Common myeloid progenitor, CD34-positive (primary cell): Measurements from ENCODE around the gene WDR82.

Experiments used
- CTCF ChIA-PET: fragments of 350-600 bp; sonication (Branson Sonifier 250); formaldehyde crosslinking; loops from one replicate; lab custom pipeline; 2021; ENCODE audit warnings: antibody characterized with exemption; lab: Charles Lee
- POLR2A ChIA-PET: fragments of 350-600 bp; sonication (Branson Sonifier 250); formaldehyde crosslinking; loops from one replicate; lab custom pipeline; 2021; ENCODE audit warnings: antibody characterized with exemption; lab: Charles Lee
- DNase-seq, 3 donors: peaks; one replicate each; pipeline versions ENCODE4 v3.0.0 to v3.0.0-alpha.2; 2013
- H3K27ac ChIP-seq, 2 experiments: 1 replicate in 1 of 2; 2 replicates in 1 of 2; pipeline ENCODE4 v1.7.0; 2013; ENCODE audit warnings: inconsistent platforms in 2 of 2, low read length in 2 of 2, mild to moderate bottlenecking in 2 of 2, low read depth in 1 of 2, moderate library complexity in 1 of 2; ENCODE audit not compliant: severe bottlenecking in 2 of 2, insufficient read depth in 1 of 2, poor library complexity in 1 of 2
- H3K27me3 ChIP-seq, 5 experiments: replicated peaks in 2 of 5; 1 replicate in 3 of 5; 2 replicates in 2 of 5; pipeline versions ENCODE4 v1.6.1 to v1.7.0; 2013; ENCODE audit warnings: low read length in 4 of 5, mild to moderate bottlenecking in 2 of 5, moderate library complexity in 2 of 5, inconsistent platforms in 1 of 5; ENCODE audit not compliant: insufficient read depth in 5 of 5, control insufficient read depth in 4 of 5
- H3K36me3 ChIP-seq, 4 experiments: 1 replicate in 2 of 4; 2 replicates in 2 of 4; pipeline versions ENCODE4 v1.6.1 to v1.7.0; 2013; ENCODE audit warnings: low read length in 3 of 4, control low read depth in 1 of 4, mild to moderate bottlenecking in 1 of 4; ENCODE audit not compliant: control insufficient read depth in 4 of 4, insufficient read depth in 4 of 4
- H3K4me1 ChIP-seq, 4 experiments: 1 replicate in 3 of 4; 2 replicates in 1 of 4; pipeline versions ENCODE4 v1.6.1 to v1.7.1; 2013; ENCODE audit warnings: low read length in 3 of 4, mild to moderate bottlenecking in 3 of 4, control low read depth in 1 of 4, inconsistent platforms in 1 of 4, moderate library complexity in 1 of 4; ENCODE audit not compliant: control insufficient read depth in 4 of 4, insufficient read depth in 4 of 4; ENCODE audit errors: control extremely low read depth in 1 of 4
- H3K4me3 ChIP-seq, 7 experiments: 1 replicate in 4 of 7; 2 replicates in 3 of 7; pipeline versions ENCODE4 v1.5.1 to v1.7.0; 2013; ENCODE audit warnings: mild to moderate bottlenecking in 7 of 7, low read length in 6 of 7, moderate library complexity in 6 of 7, inconsistent platforms in 2 of 7, low read depth in 2 of 7, control low read depth in 1 of 7; ENCODE audit not compliant: insufficient read depth in 4 of 7, control insufficient read depth in 1 of 7; ENCODE audit errors: extremely low read depth in 1 of 7
- H3K9me3 ChIP-seq, 5 experiments: 1 replicate in 4 of 5; 2 replicates in 1 of 5; pipeline versions ENCODE4 v1.6.1 to v1.7.1; 2013; ENCODE audit warnings: low read length in 4 of 5, mild to moderate bottlenecking in 2 of 5, inconsistent platforms in 1 of 5, low read depth in 1 of 5, moderate library complexity in 1 of 5; ENCODE audit not compliant: control insufficient read depth in 4 of 5, insufficient read depth in 2 of 5; ENCODE audit errors: control extremely low read depth in 1 of 5
- WGBS: methylation state at CpG from one replicate; pipeline ENCODE4 v1.1.5; 2013; ENCODE audit not compliant: insufficient coverage; 5-methylcytosine and 5-hydroxymethylcytosine counted together

The WDR82 gene

DNA sequence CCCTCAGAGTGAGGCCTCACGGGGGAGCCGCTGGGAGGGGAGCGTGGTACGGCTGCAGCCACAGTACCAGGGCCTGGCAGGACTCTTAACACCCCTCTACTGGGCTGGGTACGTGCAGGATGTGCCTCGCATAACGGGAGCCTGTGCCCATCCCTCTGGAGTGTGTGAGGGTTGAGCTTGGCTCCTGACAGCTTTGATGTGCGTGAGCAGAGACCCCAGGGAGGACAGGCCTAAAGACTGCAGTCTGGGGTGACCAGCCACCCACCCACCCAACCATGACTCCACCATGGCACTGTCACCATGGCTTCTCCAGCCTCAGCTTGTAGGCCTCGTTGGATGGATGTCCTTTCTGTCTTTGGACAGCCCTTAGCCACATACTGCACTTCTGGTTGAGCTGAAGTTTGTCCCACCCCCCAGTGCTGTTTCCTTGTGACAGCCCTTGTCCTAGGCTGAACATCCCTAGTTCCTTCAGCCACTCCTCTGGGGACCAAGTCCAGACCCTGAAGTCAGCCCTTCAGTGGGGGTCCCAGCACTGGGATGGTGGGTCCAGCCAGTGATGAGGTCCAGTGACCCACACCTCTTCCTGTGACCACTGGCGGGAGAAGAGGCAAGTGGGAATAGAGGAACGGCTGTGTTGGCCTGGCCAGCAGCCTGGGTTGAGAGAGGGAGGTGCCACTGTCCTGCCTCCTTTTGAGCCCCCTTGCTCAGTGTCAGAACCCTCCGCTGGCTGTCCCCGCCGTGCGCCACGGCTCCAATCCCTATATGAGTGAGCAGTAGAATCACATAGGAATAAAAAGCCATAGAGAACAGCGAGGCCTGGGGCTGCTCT lies 15.3 kb upstream of the WDR82 start:
- Histone ChIP-seq H3K27ac (no peak overlapping the region), H3K27me3 (no peaks in the 10 kb centered on the region), H3K9me3 (no peaks in the 10 kb centered on the region), H3K4me3 (no peak overlapping the region), H3K4me1 (peaks cover 5 to 45% (median 30%) of the 10 kb centered on the region in 4 experiments), H3K36me3 (peaks cover 9 to 36% (median 25%) of the 10 kb centered on the region in 4 experiments)
- ChIA-PET CTCF (interaction anchor here (8.4 to 21.1 kb wide), 2 partner anchors 40 to 71 kb away, joined by 65 to 471 read pairs; partner anchors contain the start of gene TLR9), POLR2A (no interaction called here)
- WGBS = 95% methylated on average over 11 of the region's 17 CpGs
- no peak for DNase-seq

DNA sequence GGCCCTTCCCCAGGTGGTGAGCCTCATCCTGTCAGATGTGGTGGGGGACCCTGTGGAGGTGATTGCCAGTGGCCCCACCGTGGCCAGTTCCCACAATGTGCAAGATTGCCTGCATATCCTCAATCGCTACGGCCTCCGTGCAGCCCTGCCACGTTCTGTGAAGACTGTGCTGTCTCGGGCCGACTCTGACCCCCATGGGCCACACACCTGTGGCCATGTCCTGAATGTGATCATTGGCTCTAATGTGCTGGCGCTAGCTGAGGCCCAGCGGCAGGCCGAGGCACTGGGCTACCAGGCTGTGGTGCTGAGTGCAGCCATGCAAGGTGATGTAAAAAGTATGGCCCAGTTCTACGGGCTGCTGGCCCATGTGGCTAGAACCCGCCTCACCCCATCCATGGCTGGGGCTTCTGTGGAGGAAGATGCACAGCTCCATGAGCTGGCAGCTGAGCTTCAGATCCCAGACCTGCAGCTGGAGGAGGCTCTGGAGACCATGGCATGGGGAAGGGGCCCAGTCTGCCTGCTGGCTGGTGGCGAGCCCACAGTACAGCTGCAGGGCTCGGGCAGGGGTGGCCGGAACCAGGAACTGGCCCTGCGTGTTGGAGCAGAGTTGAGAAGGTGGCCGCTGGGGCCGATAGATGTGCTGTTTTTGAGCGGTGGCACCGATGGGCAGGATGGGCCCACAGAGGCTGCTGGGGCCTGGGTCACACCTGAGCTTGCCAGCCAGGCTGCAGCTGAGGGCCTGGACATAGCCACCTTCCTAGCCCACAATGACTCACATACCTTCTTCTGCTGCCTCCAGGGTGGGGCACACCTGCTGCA lies 14.0 kb upstream of the WDR82 start:
- POLR2A ChIA-PET = no interaction called here
- Histone ChIP-seq H3K4me3 (no peak overlapping the region), H3K4me1 (peaks cover 5 to 36% (median 22%) of the 10 kb centered on the region in 4 experiments), H3K36me3 (peaks cover 9 to 36% (median 25%) of the 10 kb centered on the region in 4 experiments), H3K27ac (no peak overlapping the region), H3K9me3 (no peaks in the 10 kb centered on the region), H3K27me3 (no peaks in the 10 kb centered on the region)
- 99% methylated on average over 19 of the region's 20 CpGs for whole genome bisulfite sequencing
- CTCF ChIA-PET = interaction anchor here (0.6 to 21.1 kb wide), 14 partner anchors 8 to 154 kb away, joined by 3 to 471 read pairs (median 4); partner anchors contain the start of genes DNAH1 and TLR9
- no peak for DNase-seq

DNA sequence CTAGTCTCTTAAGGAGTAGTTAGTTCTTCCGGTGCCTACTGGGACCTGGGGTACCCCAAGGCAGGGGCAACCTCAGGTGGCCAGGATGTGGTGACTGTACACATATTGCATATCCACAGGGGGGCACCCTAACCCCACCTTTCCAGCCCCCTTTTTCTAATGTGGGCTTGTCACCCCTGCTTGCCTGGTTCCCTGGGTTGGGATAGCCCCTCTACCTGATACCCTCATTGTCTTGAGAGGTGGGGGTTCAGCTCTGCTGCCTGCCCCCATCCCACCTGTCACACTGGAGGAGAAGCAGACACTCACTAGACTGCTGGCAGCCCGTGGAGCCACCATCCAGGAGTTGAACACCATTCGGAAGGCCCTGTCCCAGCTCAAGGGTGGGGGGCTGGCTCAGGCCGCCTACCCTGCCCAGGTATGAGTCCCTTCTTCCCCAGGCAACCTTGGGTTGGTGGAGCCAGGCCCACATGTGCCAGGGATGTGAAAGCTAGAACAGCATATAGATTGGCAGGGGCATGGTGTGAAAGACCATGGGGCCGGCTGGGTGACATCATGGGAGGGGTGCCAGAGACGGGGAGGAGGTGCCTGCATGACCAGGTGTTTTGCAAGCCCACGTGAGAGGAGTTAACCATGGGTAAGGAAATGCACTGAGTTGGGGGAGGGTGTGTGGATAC lies 13.2 kb upstream of the WDR82 start:
- CTCF ChIA-PET = interaction anchor here (0.6 to 21.1 kb wide), 15 partner anchors 9 to 168 kb away, joined by 3 to 471 read pairs (median 3); partner anchors contain the start of genes DNAH1 and TLR9
- POLR2A ChIA-PET = no interaction called here
- Histone ChIP-seq H3K27ac (no peak overlapping the region), H3K4me3 (no peak overlapping the region), H3K4me1 (peaks cover 3 to 33% (median 19%) of the 10 kb centered on the region in 4 experiments), H3K36me3 (peaks cover 9 to 36% (median 25%) of the 10 kb centered on the region in 4 experiments), H3K27me3 (no peaks in the 10 kb centered on the region), H3K9me3 (no peaks in the 10 kb centered on the region)
- WGBS = 93% methylated on average over 6 of the region's 7 CpGs
- DNase-seq = peak; percentile 39 to 65 (median 57)

DNA sequence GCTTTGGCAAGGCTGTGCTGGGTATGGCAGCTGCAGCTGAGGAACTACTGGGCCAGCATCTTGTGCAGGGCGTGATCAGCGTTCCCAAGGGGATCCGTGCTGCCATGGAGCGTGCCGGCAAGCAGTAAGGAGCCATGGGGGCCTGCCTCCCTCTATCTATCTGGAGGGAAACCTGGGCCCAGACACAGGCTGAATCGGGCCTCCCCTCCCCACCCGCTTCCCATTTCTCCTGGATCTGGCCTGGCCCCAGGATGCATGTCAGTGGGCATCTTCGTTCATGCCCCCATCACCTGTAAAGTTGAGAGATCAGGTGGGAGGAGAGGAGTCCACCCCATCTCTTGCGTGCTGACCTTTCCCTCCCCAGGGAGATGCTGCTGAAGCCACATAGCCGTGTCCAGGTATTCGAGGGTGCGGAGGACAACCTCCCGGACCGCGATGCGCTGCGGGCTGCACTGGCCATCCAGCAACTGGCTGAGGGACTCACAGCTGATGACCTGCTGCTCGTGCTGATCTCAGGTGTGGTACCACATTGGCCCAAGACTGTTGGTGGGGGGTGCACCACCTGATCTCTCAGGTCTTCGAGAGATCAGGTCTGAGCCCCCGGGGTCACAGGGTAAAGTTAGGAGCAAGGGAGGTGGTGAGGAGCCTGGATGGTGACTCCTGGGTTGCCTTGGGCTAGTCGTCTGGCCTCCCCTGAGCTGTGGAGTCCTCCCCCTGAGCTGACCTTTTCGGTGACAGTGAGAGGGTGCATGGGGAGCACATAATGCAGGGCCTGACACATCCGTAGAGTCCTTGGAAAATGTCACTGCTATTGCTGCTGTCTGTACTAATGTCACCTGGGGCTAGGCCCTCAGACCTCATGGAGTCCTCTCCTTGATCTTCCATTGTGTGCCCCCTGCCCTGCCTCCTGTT lies 12.4 kb upstream of the WDR82 start:
- DNase-seq = no peak
- Histone ChIP-seq H3K4me3 (no peak overlapping the region), H3K36me3 (peaks cover 9 to 36% (median 25%) of the 10 kb centered on the region in 4 experiments), H3K27me3 (no peaks in the 10 kb centered on the region), H3K4me1 (peaks cover 0 to 29% (median 13%) of the 10 kb centered on the region in 4 experiments), H3K27ac (no peak overlapping the region), H3K9me3 (no peaks in the 10 kb centered on the region)
- 97% methylated on average over 22 of the region's 23 CpGs for WGBS
- ChIA-PET CTCF (interaction anchor here (0.7 to 21.1 kb wide), 16 partner anchors 10 to 169 kb away, joined by 3 to 471 read pairs (median 4); partner anchors contain the start of genes TLR9 and WDR82), POLR2A (interaction anchor here (0.7 to 1.0 kb wide), 2 partner anchors 14 to 48 kb away, joined by 3 read pairs; no protein-coding TSS in a partner anchor)

DNA sequence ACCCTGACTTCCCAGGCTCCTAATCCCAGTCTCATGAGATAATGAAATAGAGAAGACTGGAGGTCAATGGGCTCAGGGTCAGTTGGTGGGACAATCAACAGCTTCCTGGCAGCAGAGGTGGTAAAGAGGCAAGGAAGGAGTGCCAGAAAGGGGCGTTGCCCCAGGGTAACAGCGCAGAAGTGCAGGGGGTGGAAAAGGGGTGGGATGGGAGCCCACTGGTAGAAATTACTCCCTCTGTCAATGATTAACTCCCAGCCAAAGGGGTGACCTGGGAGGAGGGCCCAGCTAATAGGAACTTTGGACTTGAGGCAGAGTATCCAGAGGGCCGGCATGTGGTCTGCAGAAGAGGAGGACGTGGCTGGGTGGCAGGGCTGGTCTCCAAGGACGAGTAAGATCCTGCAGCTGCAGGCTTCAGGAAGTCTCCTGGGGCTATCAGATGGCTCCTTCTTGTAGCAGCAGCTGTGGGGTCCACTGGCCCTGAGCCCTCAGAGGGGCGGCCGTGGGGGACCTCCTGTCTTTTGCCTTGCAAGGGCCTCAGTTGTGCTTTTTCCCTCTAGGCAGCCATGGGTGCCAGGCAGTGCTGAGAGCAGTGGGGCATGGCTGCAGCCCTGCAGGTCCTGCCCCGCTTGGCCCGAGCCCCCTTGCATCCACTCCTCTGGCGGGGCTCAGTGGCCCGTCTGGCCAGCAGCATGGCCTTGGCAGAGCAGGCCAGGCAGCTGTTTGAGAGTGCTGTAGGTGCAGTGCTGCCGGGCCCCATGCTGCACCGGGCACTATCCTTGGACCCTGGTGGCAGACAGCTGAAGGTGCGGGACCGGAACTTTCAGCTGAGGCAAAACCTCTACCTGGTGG lies 11.5 kb upstream of the WDR82 start:
- Histone ChIP-seq H3K27ac (no peak overlapping the region), H3K36me3 (peaks cover 9 to 36% (median 25%) of the 10 kb centered on the region in 4 experiments), H3K27me3 (no peaks in the 10 kb centered on the region), H3K9me3 (no peaks in the 10 kb centered on the region), H3K4me1 (peaks cover 0 to 21% (median 13%) of the 10 kb centered on the region in 4 experiments), H3K4me3 (no peak overlapping the region)
- 96% methylated on average over 15 of the region's 15 CpGs for WGBS
- no peak for DNase-seq
- ChIA-PET CTCF (interaction anchor here (0.8 to 21.1 kb wide), 17 partner anchors 7 to 80 kb away, joined by 3 to 471 read pairs (median 8); partner anchors contain the start of genes TLR9 and WDR82), POLR2A (interaction anchor here (0.6 to 1.0 kb wide), 3 partner anchors 11 to 49 kb away, joined by 3 read pairs; partner anchors contain the start of gene WDR82)
